ENCODE data around the gene ADGRD2.

ADGRD2 gene

DNA sequence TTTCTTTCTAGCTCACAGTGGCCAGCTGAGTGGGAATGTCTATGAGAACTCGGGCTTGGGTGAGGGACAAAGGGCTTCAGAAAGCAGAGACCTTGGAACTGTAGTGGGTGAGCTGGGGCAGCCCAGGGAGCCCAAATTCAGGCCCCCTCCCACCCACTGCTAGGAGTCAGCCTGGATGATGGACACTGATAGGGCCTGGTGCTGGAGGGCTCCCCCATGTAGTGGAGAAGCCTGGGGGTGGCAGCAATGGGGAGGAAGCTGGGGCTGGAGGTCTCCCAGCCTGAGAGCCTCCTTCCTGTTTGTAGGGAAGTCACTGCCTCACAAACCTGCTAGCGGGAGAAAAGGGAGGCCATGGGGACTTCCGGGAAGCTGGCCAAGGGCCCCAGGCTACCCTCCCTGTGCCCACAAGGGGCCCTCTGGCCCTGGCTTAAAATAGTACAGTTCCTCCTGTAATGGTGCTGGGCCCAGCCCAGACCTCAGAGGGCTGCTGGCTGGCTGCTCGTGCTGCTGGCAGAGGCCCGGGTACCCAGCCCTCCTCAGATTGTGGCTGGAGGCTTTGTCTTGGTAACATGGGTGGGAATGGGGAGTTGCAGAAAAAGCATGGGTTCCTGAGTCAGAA is 63.2 kb downstream of the ADGRD2 start:
- peak; percentile 83 for DNase-seq

DNA sequence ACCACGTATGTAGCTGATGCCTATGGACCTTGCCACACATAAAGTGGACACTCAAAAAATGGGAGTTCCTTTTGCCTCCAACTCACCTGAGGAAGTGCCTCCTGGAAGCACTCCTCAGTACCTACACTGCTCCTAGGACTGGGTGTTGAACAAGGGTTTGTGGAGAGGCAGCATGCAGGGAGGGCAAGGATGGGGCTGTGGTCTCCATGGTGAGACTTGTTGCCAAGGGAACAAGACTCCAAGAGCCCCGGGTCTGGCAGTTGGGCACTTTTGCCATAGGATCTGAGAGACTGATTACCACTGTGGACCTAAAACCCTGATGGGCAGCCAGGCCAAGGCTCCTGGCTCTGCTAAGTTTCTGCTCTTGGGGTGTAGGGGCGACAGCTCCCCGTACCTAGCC is 63.9 kb downstream of the ADGRD2 start:
- DNase-seq, result no peak

DNA sequence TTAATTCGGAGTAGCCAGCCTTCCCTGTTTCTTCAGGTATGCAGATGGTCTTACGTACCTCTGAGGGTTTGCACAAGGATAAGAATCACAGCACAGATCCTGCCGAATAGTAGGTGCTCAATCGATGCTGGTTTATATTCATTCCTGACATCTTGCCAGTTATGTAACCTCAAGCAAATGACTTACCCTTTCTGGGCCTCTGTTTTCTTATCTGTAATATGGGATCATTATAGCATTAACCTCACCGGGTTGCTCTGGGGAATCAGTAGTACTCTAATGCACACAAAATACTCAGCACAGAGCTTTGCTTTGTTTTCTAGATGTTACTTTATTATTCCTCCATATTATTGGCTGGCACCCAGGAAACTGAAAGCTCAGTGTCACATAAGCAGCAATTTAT is 64.6 kb downstream of the ADGRD2 start:
- DNase-seq, result no peak

DNA sequence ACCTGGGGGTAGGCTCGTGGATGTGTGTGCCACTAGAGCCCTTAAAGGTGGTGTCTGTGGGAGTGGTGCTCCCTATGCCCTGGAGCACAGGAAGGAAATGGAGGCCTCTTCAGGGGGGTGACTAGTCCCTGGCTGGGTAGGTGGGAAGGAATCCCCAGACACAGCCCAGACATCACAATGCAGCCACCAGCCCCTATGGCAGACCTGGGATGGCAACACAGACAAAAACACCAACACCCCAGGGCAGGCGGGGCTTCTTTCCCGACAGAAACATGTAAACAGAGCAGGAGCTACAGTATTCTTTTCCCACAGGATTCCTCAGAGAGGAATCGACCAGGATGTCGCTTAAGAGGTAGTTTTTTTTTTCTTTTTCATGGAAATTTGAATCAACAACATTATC is 67.3 kb downstream of the ADGRD2 start:
- DNase-seq, result no peak

DNA sequence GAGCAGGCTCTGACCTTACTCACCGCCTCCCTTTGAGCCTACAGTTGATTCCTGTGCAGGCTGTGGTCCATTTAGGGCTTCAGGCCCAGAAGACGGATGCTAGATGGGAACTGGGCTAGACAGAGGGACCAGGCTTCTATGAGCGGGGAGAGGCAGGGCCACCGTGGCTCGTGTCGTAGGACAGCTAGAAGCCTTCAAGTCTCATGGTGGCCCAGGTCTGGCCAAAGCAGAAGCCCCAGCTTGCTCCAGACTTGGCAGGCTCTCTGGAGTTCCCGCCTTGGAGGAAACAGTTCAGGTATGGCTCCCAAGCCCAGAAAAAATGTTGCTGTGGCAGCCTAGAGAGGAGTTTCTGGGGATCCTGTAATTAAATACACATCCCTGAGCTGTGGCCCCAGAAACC is 67.9 kb downstream of the ADGRD2 start:
- no peak for DNase-seq

DNA sequence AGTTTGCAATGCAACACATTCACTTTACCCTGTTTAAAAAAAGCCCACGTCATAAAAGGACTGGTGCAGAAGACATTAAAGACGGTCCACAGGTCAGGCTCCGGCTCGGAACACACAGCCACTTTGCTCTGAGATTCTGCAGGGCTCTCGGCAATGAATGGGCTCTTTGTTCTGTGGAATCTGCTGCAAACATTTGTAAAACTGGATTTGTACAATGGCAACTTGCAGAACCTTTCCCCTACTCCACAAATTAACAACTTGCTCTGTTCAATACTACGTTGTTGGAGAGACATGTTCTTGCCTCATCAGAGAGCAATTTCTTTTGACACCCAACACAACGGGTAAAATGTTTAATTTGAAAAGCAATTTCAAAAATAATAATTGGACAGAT is 70.0 kb downstream of the ADGRD2 start:
- DNase-seq, result no peak

DNA sequence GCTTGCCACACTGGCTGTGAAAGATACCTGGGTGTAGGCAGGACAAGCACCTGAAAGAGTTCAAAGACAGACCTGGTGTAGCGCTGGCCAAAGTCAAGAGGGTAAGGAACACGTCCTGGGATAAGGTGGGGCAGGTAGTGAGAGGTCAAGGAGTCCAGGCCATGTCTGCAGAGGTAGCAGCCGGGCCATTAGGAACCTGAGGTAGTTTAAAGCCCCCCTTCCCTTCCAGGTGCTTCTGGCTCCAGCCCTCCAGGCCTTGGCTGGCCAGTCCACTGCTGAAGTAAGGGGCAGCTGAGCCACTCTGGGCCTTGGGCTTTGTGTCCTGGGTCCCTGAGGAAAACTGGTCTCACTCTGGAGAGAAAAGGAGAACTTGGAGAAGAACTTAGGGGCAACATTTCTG is 70.9 kb downstream of the ADGRD2 start:
- no peak for DNase-seq

DNA sequence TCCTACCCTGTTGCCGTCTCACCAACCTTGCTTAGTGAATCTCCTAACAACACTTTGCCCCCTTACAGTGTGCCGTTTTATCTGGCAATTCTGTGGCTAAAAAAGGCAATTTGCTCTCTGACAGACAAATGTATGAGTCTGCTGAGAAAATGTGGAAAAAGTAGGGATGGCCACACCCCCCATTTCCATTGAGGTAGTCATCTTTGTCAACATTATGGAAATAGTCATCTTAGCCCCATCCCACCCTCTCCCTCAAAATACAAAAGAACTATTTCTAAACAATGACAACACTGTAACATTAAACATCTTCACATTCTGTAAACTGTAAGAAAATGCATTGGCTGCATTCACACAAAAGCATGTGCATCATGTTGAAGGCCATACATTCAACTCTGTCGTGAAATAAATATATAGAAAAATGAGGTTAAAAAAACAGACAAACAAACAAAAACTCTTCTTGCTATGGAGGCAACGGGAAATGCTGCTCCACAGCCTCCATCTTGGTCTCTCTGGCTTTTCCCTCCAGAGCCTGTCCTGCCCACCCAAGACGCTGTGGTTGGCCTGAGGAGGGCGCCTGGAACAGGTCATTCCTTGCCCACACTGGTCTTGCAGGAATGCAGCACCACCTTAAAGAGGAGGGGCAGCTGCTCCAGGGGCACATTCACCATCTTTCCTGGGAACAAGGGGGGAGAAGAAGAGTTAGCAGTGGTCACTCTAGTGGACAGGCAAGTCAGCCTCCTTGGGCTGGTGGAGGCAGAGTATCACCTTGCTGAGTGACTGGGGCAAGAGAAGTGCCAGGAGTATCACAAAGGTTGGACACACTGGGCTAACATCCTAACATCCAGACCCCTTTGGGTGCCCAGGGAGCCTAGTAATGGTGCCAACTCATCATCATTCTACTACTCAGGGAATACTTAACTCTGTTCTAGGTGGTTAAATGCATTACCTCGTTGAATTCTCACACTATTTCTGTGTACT is 72.2 kb downstream of the ADGRD2 start:
- no peak for DNase-seq

DNA sequence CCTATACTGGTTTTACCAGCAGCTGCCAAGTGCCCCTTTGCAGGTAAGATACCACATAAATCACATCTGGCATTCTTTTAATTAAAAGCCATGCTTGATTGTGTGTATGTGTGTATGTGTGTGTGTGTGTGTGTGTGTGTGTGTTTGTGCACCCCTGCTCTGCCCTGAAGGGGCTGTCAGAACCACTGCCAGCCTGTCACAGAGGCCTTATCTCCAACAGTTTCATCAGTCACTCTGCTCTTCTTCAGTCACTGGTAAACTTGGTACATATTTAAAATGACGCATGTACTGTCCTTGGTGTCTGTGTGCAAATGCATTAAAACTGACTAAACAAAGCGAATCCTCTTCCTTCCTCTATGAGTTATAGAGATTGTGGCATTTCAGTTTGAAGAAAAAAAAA is 75.9 kb downstream of the ADGRD2 start:
- no peak for DNase-seq

DNA sequence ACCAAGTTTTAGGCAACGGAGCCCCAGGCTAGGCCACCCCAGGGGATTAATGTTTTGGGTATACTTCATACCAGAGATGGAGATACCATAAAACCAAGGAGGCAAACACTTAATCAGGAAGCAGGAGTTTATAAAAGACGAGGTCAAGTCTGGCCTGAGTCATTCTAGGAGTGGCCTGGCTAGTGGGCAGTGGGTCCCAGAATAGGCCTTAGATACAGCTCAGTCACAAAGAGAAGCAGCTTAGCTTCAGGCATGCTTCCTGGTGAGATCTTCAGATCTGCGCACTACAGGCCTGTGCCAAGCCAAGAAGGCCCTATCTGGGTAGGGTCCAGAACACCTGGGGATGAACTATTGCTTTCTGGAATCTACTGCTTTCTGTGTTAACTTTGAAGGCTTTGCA is 77.5 kb downstream of the ADGRD2 start:
- no peak for DNase-seq
